Fibroblast of lung (primary cell): ENCODE results near the gene PFDN2.

Source experiments
- CTCF ChIP-seq, 2 donors: IDR thresholded peaks in 1 of 2; conservative IDR thresholded peaks in 1 of 2; 1 replicate in 1 of 2; 2 replicates in 1 of 2; pipeline ENCODE4 v1.5.1; 2011 to 2012; ENCODE audit warnings: low read length in 2 of 2, control low read depth in 1 of 2, inconsistent platforms in 1 of 2, low read depth in 1 of 2, mild to moderate bottlenecking in 1 of 2
- EZH2 ChIP-seq: IDR thresholded peaks from 2 replicates; pipeline ENCODE4 v1.5.1; 2012; ENCODE audit warnings: low read length, control low read depth, mild to moderate bottlenecking; ENCODE audit errors: missing control alignments

- TF ChIP-seq CTCF (conservative IDR thresholded peaks at IDR 0.05 in 1 of 2, IDR thresholded peaks at IDR 0.05 in 1 of 2; ENCODE audit: low read depth in 1 of 2, low read length in 2 of 2) = no peak
- TF ChIP-seq EZH2 = no peak
Observed at GRCh38 chr1:161080441-161081405, 37.1 kb downstream of the PFDN2 start.
